ENCODE data around the gene ORC4. TPM values are rescaled to one million over a fixed set of nuclear protein-coding genes. Genes with fewer than 3 reads are reported as not detected.

ORC4 gene
- total and polyA plus RNA-seq, 2 of the 8 experiments (the other 6 are each of a cell fraction or from before 2014, with no cell fraction given): 22.7 to 63.7 TPM

- TF ChIP-seq KDM4A (IDR thresholded peaks at IDR 0.05; ENCODE audit: low read depth, low read length, severe bottlenecking): no peak
- TF ChIP-seq HDAC6 (IDR thresholded peaks at IDR 0.05; ENCODE audit: low read depth, low read length): no peak
- TF ChIP-seq CHD1 (IDR thresholded peaks at IDR 0.05; ENCODE audit: low read depth, low read length): no peak
- no peak for TF ChIP-seq SIX5 (IDR thresholded peaks at IDR 0.05; ENCODE audit: low read depth, low read length)
- no peak for TF ChIP-seq NANOG (IDR thresholded peaks at IDR 0.05; ENCODE audit: insufficient read depth, low read depth, low read length, poor library complexity, severe bottlenecking)
These were observed 31.4 kb downstream of the ORC4 start (continued) for GRCh38 chr2:147989102-147989501.

Measured in H1 (cell line).